HG03159 (cell line): Measurements from ENCODE around the gene TPH2.

Source experiments
- ATAC-seq: cut with Tn5 transposase; IDR thresholded peaks from one replicate; pipeline ENCODE4 v1.9.1; 2021; ENCODE audit warnings: mild to moderate bottlenecking, moderate library complexity; ENCODE audit not compliant: unreplicated experiment

The TPH2 gene

DNA sequence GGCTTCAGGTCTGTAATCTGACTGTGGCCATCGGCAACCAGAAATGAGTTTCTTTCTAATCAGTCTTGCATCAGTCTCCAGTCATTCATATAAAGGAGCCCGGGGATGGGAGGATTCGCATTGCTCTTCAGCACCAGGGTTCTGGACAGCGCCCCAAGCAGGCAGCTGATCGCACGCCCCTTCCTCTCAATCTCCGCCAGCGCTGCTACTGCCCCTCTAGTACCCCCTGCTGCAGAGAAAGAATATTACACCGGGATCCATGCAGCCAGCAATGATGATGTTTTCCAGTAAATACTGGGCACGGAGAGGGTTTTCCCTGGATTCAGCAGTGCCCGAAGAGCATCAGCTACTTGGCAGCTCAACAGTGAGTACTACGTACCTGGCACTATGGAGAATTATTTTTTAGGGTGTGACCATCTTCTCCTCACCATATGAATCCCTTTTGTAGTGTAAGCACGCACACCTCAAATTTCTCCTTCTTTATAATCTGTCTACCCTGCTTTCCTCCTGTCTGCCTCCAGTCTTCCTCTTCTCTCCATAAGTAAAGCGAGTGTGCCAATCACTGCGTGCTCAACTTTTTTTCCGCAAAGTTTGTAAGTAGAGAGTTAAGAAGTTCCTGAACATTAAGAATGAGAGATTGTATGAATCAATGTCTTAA is at the start of gene TPH2:
TSS of gene TPH2 (plus strand) at position 118 of the 658 bp plus-strand sequence. CDS start at position 260, 142 bp downstream.
- peak; percentile 88 for ATAC-seq

DNA sequence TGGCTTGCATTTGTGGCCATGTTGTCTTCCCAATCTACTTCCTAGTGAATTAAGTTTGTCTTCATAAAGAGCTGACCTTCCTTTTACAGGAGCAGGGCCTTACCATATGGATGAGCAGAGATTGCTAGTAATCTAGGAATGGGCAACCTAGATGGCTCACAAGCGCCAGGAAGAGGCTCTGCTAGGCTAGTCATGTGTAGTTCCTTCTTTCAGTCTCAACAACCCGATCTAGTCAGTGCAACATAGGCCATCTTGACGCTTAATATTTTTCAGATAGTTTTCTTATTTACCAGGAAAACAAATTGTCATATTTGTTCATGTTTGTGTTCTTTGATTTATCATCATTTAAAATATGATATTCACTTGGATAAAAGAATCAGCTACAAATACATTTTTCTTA is 48.2 kb upstream of the TPH2 start:
- no peak for ATAC-seq

DNA sequence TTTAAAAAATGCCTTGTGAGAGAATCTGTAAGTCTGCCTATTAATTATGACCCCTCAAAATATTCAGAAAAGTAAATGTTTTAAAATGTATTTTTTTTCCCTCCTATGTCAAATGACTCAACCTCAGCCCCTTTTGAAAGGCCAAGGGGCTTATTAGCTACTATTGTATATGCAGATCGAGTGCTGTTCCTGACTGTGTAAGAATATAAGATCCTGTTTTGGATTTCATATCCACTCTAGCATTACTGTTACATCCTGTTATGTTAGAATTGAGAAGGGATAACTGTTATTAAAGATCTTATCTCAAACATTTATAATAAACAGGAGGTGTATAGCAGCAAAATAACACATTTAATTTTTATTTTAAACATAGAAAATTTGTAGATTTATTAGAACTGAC is 46.6 kb upstream of the TPH2 start:
- ATAC-seq: no peak

DNA sequence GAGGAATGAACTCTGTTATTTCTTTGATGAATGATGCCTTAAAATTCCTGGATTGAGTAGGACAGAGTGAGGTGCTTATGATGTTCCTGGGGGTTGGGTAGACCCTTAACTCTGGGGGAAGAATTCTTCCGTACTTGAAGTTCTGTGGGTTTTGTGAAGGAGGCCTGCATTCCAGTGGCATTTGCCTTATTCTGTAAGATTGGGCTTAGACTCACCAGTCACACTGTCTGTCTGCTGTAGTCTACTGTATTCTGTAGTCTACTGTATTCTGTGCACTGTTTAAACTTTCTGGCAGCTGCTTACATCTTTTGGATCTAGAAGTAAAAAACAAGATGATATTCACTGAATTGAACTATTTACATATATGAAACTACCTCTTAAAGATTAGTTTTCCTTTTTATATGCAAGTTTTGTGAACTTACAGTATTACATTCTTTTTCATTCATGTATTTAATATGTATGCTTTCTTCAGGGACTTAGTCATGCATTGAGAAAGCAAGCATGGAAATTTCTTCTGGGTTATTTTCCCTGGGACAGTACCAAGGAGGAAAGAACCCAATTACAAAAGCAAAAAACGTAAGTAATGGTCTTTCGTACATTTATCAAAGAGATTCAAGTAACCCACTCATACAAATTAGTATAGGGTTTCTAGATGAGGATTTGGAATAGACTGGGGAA is 42.3 kb upstream of the TPH2 start:
- ATAC-seq: no peak

DNA sequence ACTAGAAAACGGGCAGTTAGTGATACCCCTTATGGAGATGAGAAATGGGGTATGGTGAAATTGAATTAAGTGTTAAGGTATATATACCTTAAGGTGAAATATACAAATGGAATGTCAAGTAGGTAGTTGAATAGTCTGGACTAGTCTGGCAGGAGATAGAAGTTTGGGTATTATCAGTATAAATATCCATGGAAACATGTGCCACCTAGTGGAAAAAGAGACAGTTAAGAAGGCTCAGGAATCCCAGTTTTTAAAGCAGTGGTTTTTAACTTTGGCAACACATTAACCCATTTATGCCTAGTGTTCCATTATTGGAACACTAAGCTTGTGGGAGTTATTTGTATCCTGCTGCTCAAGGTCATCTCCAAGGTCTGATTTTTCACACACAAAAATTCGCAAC is 38.6 kb upstream of the TPH2 start:
- no peak for ATAC-seq

DNA sequence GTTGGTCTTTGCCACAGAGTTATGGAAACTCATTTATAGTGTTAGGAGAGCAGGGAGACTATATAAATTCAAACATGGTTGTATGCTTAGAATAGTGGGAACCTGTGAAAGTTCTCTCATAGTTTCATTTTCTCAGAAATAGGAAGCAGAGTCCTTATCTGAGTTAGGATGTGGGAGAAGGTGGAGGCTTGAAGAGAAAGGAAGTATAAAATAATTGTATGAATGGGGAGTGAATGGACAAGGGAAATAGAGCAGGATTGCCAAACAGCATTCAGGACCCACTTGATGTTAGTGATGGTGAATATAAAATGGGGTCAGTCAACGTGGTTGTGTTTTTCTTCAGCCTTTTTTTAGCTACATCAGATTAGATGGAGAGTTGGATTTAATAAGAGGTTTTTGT is 34.0 kb upstream of the TPH2 start:
- ATAC-seq: no peak

DNA sequence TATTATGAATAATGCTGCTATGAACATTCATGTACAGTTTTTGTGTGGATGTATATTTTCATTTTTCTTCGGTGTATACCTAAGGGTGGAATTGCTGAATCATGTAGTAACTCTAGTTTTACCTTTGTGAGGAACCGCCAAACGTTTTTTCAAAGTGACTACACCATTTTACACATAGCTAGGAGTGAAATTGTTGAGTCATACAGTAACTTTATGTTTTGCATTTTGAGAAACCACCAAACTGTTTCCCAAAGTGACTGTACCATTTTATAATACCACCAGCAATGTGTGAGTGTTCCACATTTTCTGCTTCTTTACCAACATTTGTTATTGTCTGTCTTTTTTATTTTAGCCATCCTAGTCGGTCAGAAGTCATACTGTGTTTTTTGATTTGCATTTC is 3.1 kb upstream of the TPH2 start:
- peak; percentile 66 for ATAC-seq

DNA sequence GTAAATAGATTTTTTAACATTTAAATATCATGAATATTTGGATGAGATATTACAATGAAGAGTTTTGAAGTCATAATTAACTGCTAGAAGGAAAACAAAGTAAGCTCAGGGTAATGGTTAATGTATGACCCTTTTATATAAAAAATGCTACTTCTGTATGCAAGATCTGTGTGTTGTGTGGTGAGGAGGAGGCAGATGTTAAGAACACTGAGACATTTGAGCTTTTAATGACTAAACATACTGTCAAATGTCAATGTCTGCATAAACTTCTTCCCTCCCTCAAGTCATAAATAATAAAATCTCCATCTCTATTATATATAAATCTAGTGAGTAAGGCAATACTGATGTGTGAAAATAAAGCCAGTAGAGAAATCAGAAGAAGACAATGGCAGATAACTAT is 1.4 kb downstream of the TPH2 start:
- no peak for ATAC-seq

DNA sequence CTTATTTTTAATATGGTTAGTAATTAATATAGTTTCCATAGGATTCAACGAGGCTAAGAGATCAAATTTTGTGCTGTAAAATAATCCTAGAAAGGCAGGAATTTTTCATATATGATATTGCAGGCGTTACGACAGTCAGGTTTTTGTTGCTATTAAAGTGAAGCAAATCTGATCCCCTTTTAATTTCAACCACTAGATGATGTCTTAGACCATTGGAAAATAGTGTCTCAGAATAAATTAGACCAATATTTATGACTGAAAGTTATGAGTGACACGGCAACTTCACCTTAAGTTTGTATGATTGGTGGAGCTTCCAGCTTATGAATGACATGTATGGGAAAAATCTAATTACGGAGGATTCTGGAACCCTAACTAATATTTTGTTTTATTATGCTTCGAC is 2.5 kb downstream of the TPH2 start:
- no peak for ATAC-seq

DNA sequence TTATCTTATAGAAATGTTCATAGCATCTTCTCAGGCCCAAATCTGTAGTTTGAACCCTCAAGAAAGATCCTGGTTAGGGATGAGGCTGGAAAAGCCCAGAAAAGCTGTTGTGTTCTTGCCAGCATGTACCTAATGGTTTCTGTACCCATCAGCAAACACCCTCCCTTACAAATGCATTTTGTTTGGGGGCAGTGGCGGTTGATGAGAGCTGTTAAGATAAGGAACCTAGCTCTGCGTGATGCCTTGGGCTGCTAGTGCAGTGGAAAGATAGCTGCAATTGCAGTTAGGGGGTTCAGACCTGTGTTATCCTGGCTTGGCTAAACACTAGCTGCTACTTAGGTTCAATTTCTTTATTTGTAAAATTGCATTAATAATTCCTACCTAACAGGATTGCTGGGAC is 3.6 kb downstream of the TPH2 start:
- no peak for ATAC-seq

DNA sequence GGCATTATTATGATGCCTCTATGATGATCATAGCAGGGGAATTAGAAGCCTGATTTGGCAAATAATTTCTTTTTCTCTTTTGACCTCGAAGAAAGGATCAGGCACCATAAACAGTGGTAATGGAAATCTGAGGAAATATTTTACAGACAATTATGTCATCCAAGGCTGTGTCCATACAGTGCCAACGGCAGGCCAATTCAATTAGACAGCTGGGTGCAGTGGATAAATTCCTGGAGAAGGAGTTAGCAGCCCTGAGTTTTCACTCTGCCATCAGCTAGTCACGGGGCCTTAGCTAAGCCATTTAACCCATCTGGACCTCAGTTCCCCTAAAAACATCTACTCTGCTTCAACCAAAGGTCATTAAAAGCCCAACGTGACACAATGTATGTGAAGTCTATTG is 4.1 kb downstream of the TPH2 start:
- no peak for ATAC-seq

DNA sequence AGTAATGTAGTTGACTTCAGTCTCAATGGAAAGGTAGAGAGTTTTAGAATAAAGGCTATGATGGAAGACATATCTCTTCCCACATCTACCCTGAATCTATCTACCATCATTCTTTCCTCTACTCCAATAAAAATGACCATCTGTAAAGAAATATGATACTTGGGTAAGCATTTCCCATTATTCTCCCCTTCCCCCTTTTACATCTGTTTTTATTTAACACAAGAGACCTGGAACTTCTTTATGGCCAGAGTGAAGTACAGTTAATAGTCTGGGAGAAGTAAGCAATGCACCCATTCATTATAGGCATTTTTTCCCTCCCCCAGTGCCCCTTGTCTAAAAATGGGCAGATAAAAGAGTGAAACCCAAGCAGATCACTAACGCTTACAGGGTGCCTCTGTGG is 6.5 kb downstream of the TPH2 start:
- no peak for ATAC-seq

DNA sequence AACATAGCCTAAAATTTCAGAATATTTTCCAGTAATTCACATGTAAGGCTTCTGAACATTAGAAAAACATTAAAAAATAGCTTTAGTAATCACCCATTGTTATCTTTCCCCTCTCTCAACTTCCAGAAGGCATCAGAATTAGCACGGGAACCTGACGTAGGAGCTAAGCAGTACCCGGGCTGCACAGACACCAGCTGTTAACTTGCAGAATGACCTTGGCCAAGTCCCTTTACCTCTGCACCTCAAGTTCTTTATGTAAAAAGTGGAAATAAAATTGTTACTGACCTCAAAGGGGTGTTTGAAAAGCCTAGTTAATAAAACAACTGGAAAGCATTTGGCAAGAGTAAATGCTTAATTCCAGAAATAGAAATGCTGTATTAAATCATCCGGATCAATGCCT is 7.2 kb downstream of the TPH2 start:
- ATAC-seq: no peak

DNA sequence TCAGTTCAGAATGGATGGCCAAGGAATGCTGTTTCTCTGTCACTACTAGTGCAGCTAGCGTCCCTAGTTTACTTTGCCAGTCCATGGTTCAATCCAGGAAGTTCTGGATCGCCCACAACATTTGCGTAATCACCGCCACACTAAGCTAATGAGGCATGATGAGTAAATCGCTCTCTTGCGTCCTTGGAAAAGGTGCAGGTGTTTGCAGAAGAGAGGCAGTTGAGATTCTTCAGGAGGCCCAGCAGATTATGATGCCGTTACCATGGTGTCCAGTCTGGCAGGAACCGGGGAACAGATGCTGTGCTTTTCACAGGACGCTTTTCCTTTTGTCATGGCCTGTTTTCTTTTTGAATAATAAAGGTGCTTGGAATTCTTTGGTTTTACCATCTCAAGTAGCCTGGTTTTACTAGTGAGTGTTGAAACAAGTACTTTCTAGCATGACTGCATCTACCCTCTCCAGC is 9.0 kb downstream of the TPH2 start:
- no peak for ATAC-seq

DNA sequence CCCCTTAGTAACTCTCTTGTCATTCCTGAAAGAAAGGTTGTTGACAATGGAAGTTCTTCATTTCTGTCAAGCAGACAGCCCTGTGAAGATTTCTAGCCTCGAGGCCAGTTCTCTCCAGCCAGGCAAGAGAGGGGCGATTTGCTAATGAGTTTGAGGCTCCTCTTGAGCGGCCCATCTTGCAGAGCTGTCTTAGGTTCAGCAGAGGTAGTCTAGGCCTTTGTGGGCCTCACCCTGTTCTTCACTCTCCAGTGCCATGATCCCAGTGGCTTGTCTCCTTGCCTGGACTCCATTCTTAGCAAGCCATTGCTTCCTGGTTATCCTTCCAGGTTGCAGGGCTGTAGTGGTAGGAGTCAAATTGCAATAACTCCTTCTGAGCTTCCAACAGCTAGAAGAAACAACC is 9.7 kb downstream of the TPH2 start:
- no peak for ATAC-seq

DNA sequence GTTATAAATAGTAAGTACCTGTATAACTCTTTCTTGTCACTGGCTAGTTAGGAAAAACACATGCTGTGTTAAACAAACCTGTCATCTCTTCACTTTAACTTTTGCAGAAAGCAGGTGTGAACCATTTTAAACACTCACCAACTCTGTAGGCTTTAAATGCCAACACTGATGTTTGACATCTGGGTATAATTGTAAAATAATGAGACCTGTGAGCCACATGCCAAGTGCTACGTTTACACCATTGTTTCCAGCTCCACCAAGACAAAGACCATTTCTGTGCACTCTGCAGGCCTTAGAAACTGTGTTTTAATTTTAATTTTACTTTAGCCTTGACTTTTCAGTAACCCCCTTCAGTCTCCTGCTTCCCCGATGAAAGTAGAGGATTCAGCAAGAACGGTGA is 11.0 kb downstream of the TPH2 start:
- no peak for ATAC-seq

DNA sequence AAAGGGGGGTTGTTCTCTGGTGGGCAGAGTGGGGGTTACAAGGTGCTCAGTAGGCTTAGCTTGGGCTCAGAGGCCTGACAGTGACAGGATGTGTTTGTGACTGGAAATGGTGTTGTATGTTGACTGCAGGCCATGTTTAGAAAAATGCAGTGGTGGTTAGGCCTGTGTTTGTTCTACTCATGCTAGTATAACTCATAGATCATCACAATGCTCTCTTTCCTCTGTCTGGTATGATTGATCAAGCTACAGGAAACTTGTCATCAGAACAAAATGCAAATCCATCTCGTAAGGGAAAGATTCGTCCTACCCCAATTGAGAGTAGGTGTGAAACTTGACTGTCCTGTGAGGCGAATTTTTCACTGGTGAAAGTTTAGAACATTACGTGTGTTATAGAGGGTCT is 11.8 kb downstream of the TPH2 start:
- ATAC-seq: no peak

DNA sequence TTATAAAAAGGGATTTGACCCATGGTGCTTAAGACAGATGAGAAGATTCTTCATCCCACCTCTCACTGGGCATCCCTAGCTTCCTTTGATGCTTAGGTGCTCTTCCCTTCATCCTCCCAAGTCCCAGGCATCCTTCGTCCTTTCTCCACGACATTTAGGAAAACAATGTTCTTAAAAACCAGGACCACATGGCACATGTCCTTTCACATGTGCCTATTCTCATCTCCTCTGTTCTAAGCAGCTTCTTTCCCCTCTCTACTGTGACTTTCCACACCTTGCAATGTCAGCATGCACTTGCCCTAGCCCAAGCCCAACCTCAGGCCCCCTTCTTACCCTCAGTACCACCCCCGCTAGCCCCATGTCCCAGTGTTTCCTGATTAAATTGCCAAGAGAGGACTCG is 12.2 kb downstream of the TPH2 start:
- ATAC-seq: no peak

DNA sequence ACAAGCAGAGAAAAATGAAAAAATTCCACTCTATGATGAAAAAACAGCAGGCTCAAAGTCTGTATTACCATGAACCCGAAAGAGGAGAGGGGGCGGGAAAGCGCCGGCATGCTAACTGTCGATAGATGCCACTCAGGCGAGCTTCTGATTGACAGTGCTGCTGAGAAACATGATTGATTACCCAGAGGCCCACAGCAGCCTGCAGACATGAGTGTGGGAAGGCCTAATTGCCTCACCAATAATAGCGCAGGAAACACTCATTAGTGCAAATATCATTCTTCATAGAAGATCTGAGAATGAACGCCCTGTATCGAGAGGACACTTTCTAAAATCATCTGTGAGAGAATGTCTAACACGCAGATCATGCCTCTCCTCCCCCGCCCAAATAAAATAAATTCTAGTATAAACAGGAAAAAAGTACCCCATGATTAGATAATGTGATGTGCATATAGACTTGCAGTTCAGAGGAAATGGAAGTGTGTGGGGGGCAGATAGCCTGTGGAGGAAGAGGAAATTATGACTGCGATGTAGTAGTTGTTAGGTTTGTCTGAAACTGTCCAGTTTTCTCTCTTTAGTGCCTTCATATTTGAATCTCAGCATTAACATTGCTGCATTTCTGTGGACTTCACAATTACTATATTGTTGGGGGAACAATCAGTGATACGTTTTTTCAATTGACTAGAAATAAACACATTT is 15.6 kb downstream of the TPH2 start:
- ATAC-seq: no peak

DNA sequence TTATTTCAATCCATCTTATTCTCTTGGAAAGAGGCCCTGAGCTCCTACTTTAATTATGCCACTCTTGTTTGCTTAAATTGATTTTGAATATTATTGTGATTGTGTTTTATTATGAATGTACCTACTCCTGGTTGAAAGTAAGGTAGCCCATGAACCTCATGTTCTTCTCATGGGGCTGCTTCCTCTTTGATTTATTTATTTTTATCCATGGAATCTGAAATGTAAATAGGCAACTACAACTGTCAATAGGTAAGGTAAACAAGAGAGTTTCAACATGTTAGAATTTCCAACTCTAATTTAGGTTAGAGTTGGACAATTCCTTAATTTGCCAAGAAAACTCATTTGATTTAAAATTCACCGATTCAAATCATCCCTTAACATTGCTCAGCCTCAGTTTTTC is 16.2 kb downstream of the TPH2 start:
- ATAC-seq: no peak

DNA sequence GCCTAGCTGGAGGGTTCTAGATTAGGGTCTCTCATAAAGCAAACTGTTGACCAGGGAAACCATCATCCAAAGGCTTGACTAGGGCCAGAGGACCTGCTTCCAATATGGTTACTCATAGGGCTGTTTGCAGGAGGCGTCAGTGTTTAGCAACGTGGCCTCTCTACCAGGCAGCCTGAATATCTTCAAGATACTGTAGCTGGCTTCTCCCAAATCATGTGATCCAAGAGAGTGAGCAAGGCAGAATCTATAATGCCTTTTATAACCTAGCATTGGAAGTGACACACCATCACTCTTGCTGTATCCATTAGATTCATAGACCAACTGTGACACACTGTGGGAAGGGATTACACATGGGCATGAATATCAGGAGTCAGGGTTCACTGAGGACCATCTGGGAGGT is 17.3 kb downstream of the TPH2 start:
- no peak for ATAC-seq

DNA sequence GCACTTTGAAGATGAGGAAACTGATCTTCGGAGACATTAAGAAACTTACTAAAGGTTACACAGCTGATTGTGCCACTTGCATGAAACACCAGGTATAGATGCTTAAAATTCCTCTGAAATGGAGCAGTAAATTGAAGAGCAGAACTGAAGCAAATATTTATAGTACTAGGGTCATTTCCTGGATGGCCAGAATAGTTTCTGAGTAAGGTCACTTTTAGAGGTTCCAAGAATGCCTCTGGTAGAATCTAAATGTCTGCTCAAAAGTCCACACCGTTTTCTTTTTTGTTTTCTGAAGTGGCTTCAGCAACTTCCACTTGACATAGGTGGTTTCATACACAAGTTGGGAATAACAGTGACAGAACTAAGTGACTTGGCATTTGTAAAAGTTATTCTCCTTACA is 19.4 kb downstream of the TPH2 start:
- no peak for ATAC-seq
